ENCODE measurements around the gene UAP1.

The UAP1 gene

GRCh38 chr1:162639718-162640117 lies 78.2 kb downstream of the UAP1 start:
- TF ChIP-seq ZFX (IDR thresholded peaks at IDR 0.05): no peak

GRCh38 chr1:162641114-162641513 lies 79.6 kb downstream of the UAP1 start:
- H3K27ac ChIP-seq: no peak overlapping the region
- no peak for TF ChIP-seq ZFX (IDR thresholded peaks at IDR 0.05)
- TF ChIP-seq CTCF (conservative IDR thresholded peaks at IDR 0.05): no peak

More at GRCh38 chr1:162639718-162640117, 78.2 kb downstream of the UAP1 start:
- H3K27ac ChIP-seq: no peak overlapping the region

GRCh38 chr1:162644986-162645314 lies 83.4 kb downstream of the UAP1 start:
- TF ChIP-seq ZFX (IDR thresholded peaks at IDR 0.05) (no peak), CTCF (conservative IDR thresholded peaks at IDR 0.05) (no peak)
- H3K27ac ChIP-seq: no peak overlapping the region

GRCh38 chr1:162645666-162646065 lies 84.1 kb downstream of the UAP1 start:
- TF ChIP-seq ZFX (IDR thresholded peaks at IDR 0.05): no peak
- no peak for TF ChIP-seq CTCF (conservative IDR thresholded peaks at IDR 0.05)
- no peak overlapping the region for H3K27ac ChIP-seq

- TF ChIP-seq ZFX (IDR thresholded peaks at IDR 0.05) (no peak), CTCF (conservative IDR thresholded peaks at IDR 0.05) (no peak)
- no peak overlapping the region for H3K27ac ChIP-seq
These were observed 88.1 kb downstream of the UAP1 start for GRCh38 chr1:162649583-162649982.
